SK-N-SH (cell line): ENCODE results near the gene LTB4R2. TPM values are rescaled to one million over a fixed set of nuclear protein-coding genes. Genes with fewer than 3 reads are reported as not detected.

ENCODE experiments used
- CTCF ChIA-PET: fragments of 300-600, 350-600 bp; formaldehyde crosslinking; extraction: SDS; loops from one replicate; lab custom pipeline; 2021; lab: Yijun Ruan, JAX
- POLR2A ChIA-PET: fragments of 350-600 bp; sonication (Branson Sonifier 250); formaldehyde crosslinking; extraction: SDS; loops from one replicate; lab custom pipeline; 2020; ENCODE audit warnings: antibody characterized with exemption, inconsistent platforms; lab: Yijun Ruan, JAX
- DNase-seq: peaks from one replicate; pipeline ENCODE4 v3.0.0; 2012
- H2AFZ ChIP-seq: fragments of 200-600 bp; sonication (generic); 2 replicates; pipeline ENCODE4 v1.8.1; 2016; ENCODE audit warnings: antibody characterized with exemption, mild to moderate bottlenecking, low read depth
- H3F3A ChIP-seq: fragments of 200-600 bp; sonication (generic); replicated peaks from 2 replicates; pipeline ENCODE3; 2016; ENCODE audit warnings: antibody characterized with exemption, mild to moderate bottlenecking; ENCODE audit not compliant: insufficient read depth
- H3K27ac ChIP-seq, 2 experiments: fragments of 200-500 bp in 1 of 2; fragments of 200-600 bp in 1 of 2; sonication (Bioruptor generic) in 1 of 2; sonication (generic), shearing (Covaris generic) in 1 of 2; 2 replicates each; pipeline versions ENCODE4 v1.5.1 to v1.6.1; 2014 to 2016; ENCODE audit warnings: low read depth in 2 of 2, inconsistent platforms in 1 of 2, low read length in 1 of 2, mild to moderate bottlenecking in 1 of 2, mixed read lengths in 1 of 2
- H3K27me3 ChIP-seq: fragments of 200-600 bp; sonication (generic), shearing (Covaris generic); 2 replicates; pipeline ENCODE4 v1.6.1; 2016; ENCODE audit warnings: mixed run types; ENCODE audit not compliant: insufficient read depth
- H3K36me3 ChIP-seq, 2 experiments: fragments of 200-500 bp in 1 of 2; fragments of 200-600 bp in 1 of 2; sonication (Bioruptor generic) in 1 of 2; sonication (generic) in 1 of 2; replicated peaks in 1 of 2; 2 replicates each; pipeline versions ENCODE3 to v1.5.1; 2014 to 2016; ENCODE audit warnings: low read length in 1 of 2, mild to moderate bottlenecking in 1 of 2; ENCODE audit not compliant: insufficient read depth in 2 of 2, control insufficient read depth in 1 of 2
- H3K4me1 ChIP-seq, 2 experiments: fragments of 200-500 bp in 1 of 2; fragments of 200-600 bp in 1 of 2; sonication (Bioruptor generic) in 1 of 2; sonication (generic), shearing (Covaris generic) in 1 of 2; 2 replicates each; pipeline versions ENCODE4 v1.5.1 to v1.6.1; 2014 to 2016; ENCODE audit warnings: low read depth in 1 of 2, low read length in 1 of 2, mixed run types in 1 of 2; ENCODE audit not compliant: insufficient read depth in 2 of 2, control insufficient read depth in 1 of 2
- H3K4me2 ChIP-seq: fragments of 200-600 bp; sonication (generic), shearing (Covaris generic); 2 replicates; pipeline ENCODE4 v1.6.1; 2017; ENCODE audit warnings: mixed run types
- H3K4me3 ChIP-seq, 2 experiments: fragments of 200-500 bp in 1 of 2; fragments of 200-600 bp in 1 of 2; sonication (Bioruptor generic) in 1 of 2; sonication (generic), shearing (Covaris generic) in 1 of 2; 2 replicates each; pipeline versions ENCODE4 v1.5.1 to v1.8.1; 2014 to 2016; ENCODE audit warnings: low read depth in 2 of 2, inconsistent platforms in 1 of 2, low read length in 1 of 2, mild to moderate bottlenecking in 1 of 2, mixed read lengths in 1 of 2, moderate library complexity in 1 of 2
- H3K79me2 ChIP-seq: fragments of 200-600 bp; sonication (generic); 2 replicates; pipeline ENCODE4 v1.8.1; 2017; ENCODE audit warnings: mild to moderate bottlenecking; ENCODE audit not compliant: insufficient read depth
- H3K9ac ChIP-seq: fragments of 200-600 bp; sonication (generic); 2 replicates; pipeline ENCODE4 v1.6.1; 2017; ENCODE audit warnings: mixed run types
- H3K9me2 ChIP-seq: fragments of 200-600 bp; sonication (generic); 2 replicates; pipeline ENCODE4 v1.6.1; 2017; ENCODE audit warnings: mixed run types
- H3K9me3 ChIP-seq: fragments of 200-600 bp; sonication (generic); 2 replicates; pipeline ENCODE4 v1.6.1; 2017; ENCODE audit warnings: mixed run types, mild to moderate bottlenecking, moderate library complexity
- H4K20me1 ChIP-seq: fragments of 200-600 bp; sonication (generic); 2 replicates; pipeline ENCODE4 v1.6.1; 2017; ENCODE audit warnings: mild to moderate bottlenecking, mixed run types; ENCODE audit not compliant: insufficient read depth
- FOSL2 ChIP-seq: IDR thresholded peaks from 2 replicates; pipeline ENCODE4 v1.4.0; 2012; ENCODE audit warnings: low read depth, mild to moderate bottlenecking, moderate library complexity, borderline replicate concordance
- GABPA ChIP-seq: IDR thresholded peaks from 2 replicates; pipeline ENCODE4 v1.4.0; 2012; ENCODE audit warnings: low read depth, mild to moderate bottlenecking
- MEF2A ChIP-seq: IDR thresholded peaks from 2 replicates; pipeline ENCODE4 v1.4.0; 2012; ENCODE audit warnings: low read depth, borderline replicate concordance
- NRF1 ChIP-seq: IDR thresholded peaks from 2 replicates; pipeline ENCODE4 v1.6.1; 2012; ENCODE audit warnings: low read depth, mild to moderate bottlenecking, low read length
- POLR2AphosphoS5 ChIP-seq: IDR thresholded peaks from 2 replicates; pipeline ENCODE4 v1.6.1; 2012; ENCODE audit warnings: low read depth, low read length
- RXRA ChIP-seq: IDR thresholded peaks from 2 replicates; pipeline ENCODE4 v1.4.0; 2012; ENCODE audit warnings: low read depth, mild to moderate bottlenecking, borderline replicate concordance
- SIN3A ChIP-seq: IDR thresholded peaks from 2 replicates; pipeline ENCODE4 v1.6.1; 2012; ENCODE audit warnings: low read depth, mild to moderate bottlenecking, low read length, moderate library complexity, borderline replicate concordance
- TCF12 ChIP-seq: IDR thresholded peaks from 2 replicates; pipeline ENCODE4 v1.4.0; 2012
- WGBS: methylation state at CpG from one replicate; pipeline ENCODE4 v1.1.6; 2017; ENCODE audit warnings: low lambda C conversion rate; 5-methylcytosine and 5-hydroxymethylcytosine counted together
- polyA plus RNA-seq, 3 experiments: library from polyadenylated mRNA; depleted of rRNA; stranded (reverse); fragments of >200 nt; gene quantifications; 2 replicates each; pipeline ENCODE4 v1.2.3, GENCODE V29; 2012
- TF ChIP-seq, protein P1 (sequence below): fragments of 150-350 bp; IDR thresholded peaks from 2 replicates; pipeline ENCODE4 v1.6.1; 2017; ENCODE audit warnings: antibody characterized with exemption, low read length, low read depth, borderline replicate concordance
- TF ChIP-seq, protein P2 (sequence below): fragments of 150-350 bp; IDR thresholded peaks from 2 replicates; pipeline ENCODE4 v1.6.1; 2016; ENCODE audit warnings: mild to moderate bottlenecking, low read depth, low read length
- TF ChIP-seq, protein P3 (sequence below): IDR thresholded peaks from 2 replicates; pipeline ENCODE4 v1.6.1; 2012; ENCODE audit warnings: mild to moderate bottlenecking, low read depth, low read length, moderate library complexity

The LTB4R2 gene
- polyA plus RNA-seq, 1 of the 3 experiments (the other 2 are of a cell fraction): 8.2 TPM

DNA sequence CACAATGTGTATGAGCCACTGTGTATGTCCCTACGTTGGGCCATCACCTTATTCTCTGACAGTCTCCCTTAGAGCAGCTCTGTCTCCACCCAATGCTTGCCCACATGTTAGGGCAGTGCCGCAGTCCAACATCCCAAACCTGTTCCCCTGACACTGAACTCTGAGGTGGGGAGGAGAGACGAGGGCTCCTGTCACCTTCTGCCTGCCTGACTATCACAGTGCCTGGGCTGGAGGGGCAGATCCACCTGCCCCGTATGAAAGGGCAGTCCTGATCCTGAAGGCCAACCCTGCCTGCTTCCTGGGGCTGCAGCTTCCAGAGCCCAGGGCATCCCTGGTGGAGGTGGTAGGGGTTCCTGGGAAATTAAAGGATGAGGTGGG lies 49.2 kb upstream of the LTB4R2 start (continued):
- TF ChIP-seq, protein P1, sequence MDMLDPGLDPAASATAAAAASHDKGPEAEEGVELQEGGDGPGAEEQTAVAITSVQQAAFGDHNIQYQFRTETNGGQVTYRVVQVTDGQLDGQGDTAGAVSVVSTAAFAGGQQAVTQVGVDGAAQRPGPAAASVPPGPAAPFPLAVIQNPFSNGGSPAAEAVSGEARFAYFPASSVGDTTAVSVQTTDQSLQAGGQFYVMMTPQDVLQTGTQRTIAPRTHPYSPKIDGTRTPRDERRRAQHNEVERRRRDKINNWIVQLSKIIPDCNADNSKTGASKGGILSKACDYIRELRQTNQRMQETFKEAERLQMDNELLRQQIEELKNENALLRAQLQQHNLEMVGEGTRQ: no peak
- TF ChIP-seq TCF12 (no peak), RXRA (no peak), SIN3A (no peak)
- TF ChIP-seq, protein P2, sequence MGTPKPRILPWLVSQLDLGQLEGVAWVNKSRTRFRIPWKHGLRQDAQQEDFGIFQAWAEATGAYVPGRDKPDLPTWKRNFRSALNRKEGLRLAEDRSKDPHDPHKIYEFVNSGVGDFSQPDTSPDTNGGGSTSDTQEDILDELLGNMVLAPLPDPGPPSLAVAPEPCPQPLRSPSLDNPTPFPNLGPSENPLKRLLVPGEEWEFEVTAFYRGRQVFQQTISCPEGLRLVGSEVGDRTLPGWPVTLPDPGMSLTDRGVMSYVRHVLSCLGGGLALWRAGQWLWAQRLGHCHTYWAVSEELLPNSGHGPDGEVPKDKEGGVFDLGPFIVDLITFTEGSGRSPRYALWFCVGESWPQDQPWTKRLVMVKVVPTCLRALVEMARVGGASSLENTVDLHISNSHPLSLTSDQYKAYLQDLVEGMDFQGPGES: no peak

DNA sequence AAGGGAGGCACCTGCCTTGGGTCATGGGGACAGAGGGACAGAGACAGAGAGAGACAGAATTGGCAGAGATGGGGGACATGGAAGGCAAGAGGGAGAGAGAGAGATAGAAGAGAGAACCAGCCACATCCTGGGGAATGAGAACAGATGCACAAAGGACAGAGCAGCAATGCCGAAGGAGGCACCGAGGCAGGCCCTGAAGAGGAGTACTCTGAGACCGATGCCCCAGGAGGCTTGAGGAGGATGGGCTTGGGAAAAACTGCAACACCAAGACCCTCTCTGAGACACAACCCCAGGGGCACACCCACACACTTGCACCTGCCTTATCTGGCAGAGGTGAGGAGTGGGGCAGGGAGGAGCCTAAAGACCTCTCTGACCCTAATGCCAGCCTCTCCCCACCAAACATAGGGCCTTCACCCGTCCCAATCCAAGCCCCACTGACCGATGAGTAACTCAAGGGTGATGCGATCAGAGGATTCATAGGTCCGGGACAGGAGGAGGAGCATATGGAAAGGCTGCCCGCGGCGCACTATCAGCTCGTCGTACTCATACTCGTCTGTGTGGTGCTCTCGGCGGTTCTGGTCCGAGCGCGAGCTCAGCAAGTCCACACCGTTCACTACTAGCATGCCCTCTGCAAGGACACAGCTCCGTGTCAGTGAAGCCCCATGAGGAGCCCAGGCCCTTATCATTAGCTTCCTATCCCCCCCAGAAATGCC lies 48.5 kb upstream of the LTB4R2 start:
- Histone ChIP-seq H3F3A (peaks cover 5% of the 10 kb centered on the region), H2AFZ (no peak overlapping the region), H3K79me2 (no peaks in the 10 kb centered on the region), H4K20me1 (no peaks in the 10 kb centered on the region), H3K27ac (no peak overlapping the region), H3K27me3 (no peaks in the 10 kb centered on the region), H3K4me1 (peaks cover 0 to 3% of the 10 kb centered on the region in 2 experiments; a peak in 1 of 4 replicates), H3K9me3 (no peaks in the 10 kb centered on the region), H3K9me2 (no peaks in the 10 kb centered on the region), H3K4me2 (no peak overlapping the region), H3K4me3 (no peak overlapping the region), H3K9ac (no peak overlapping the region), H3K36me3 (peaks cover 3 to 10% of the 10 kb centered on the region in 2 experiments)
- TF ChIP-seq FOSL2 (no peak), TCF12 (no peak), NRF1 (no peak), MEF2A (no peak), GABPA (no peak), POLR2AphosphoS5 (no peak)
- TF ChIP-seq, protein P3, sequence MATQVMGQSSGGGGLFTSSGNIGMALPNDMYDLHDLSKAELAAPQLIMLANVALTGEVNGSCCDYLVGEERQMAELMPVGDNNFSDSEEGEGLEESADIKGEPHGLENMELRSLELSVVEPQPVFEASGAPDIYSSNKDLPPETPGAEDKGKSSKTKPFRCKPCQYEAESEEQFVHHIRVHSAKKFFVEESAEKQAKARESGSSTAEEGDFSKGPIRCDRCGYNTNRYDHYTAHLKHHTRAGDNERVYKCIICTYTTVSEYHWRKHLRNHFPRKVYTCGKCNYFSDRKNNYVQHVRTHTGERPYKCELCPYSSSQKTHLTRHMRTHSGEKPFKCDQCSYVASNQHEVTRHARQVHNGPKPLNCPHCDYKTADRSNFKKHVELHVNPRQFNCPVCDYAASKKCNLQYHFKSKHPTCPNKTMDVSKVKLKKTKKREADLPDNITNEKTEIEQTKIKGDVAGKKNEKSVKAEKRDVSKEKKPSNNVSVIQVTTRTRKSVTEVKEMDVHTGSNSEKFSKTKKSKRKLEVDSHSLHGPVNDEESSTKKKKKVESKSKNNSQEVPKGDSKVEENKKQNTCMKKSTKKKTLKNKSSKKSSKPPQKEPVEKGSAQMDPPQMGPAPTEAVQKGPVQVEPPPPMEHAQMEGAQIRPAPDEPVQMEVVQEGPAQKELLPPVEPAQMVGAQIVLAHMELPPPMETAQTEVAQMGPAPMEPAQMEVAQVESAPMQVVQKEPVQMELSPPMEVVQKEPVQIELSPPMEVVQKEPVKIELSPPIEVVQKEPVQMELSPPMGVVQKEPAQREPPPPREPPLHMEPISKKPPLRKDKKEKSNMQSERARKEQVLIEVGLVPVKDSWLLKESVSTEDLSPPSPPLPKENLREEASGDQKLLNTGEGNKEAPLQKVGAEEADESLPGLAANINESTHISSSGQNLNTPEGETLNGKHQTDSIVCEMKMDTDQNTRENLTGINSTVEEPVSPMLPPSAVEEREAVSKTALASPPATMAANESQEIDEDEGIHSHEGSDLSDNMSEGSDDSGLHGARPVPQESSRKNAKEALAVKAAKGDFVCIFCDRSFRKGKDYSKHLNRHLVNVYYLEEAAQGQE: no peak
- ChIA-PET POLR2A (interaction anchor here (1.5 kb wide), 1 partner anchor 9 kb away, joined by 5 read pairs; no protein-coding TSS in a partner anchor), CTCF (interaction anchor here (1.1 to 3.7 kb wide), 3 partner anchors 19 to 46 kb away, joined by 4 to 20 read pairs (median 5); partner anchors contain the start of genes CIDEB and TINF2)
- 91% methylated on average over 18 of the region's 20 CpGs for WGBS
- DNase-seq: no peak
